Kidney (tissue), 14 donors: ENCODE data around the gene STK24. TPM values are rescaled to one million over a fixed set of nuclear protein-coding genes. Genes with fewer than 3 reads are reported as not detected.
A peak's percentile ranks its signal among the peaks of the same experiment; 100 is the strongest.
"Not testable (repeated sequence)": the region's sequence is repeated elsewhere in the genome, so short reads cannot be mapped to it uniquely, and the experiment has no call there.

Experiments
- DNase-seq, 5 donors: peaks; one replicate each; pipeline ENCODE4 v3.0.0-alpha.2; 2013 to 2020
- FAIRE-seq: peaks from 2 replicates; lab custom pipeline; 2012; peaks lifted over from hg19 to GRCh38; lab: Jason Lieb, UNC
- H3K27ac ChIP-seq, 2 donors: one replicate each; pipeline ENCODE4 v1.7.0; 2013; ENCODE audit warnings: low read depth in 2 of 2, low read length in 2 of 2, inconsistent platforms in 1 of 2
- H3K27me3 ChIP-seq: one replicate; pipeline ENCODE4 v1.7.1; 2013; ENCODE audit warnings: low read length, inconsistent platforms; ENCODE audit not compliant: control insufficient read depth, insufficient read depth
- H3K36me3 ChIP-seq, 3 donors: one replicate each; pipeline versions ENCODE4 v1.7.0 to v1.7.1; 2013; ENCODE audit warnings: low read length in 3 of 3, control low read depth in 1 of 3, inconsistent platforms in 1 of 3; ENCODE audit not compliant: insufficient read depth in 3 of 3, control insufficient read depth in 2 of 3
- H3K4me1 ChIP-seq, 3 donors: one replicate each; pipeline versions ENCODE4 v1.7.0 to v1.7.1; 2013; ENCODE audit warnings: low read length in 3 of 3, inconsistent platforms in 1 of 3, low read depth in 1 of 3; ENCODE audit not compliant: control insufficient read depth in 2 of 3, insufficient read depth in 2 of 3
- H3K4me3 ChIP-seq, 3 donors: one replicate each; pipeline versions ENCODE4 v1.7.0 to v1.8.1; 2013; ENCODE audit warnings: low read length in 3 of 3, control low read depth in 1 of 3, inconsistent platforms in 1 of 3
- H3K9ac ChIP-seq, 3 donors: one replicate each; pipeline versions ENCODE4 v1.7.0 to v1.7.1; 2013; ENCODE audit warnings: low read length in 3 of 3, control low read depth in 1 of 3, inconsistent platforms in 1 of 3
- H3K9me3 ChIP-seq, 3 donors: one replicate each; pipeline versions ENCODE4 v1.7.0 to v1.7.1; 2013; ENCODE audit warnings: low read length in 3 of 3, control low read depth in 1 of 3, inconsistent platforms in 1 of 3; ENCODE audit not compliant: control insufficient read depth in 2 of 3, insufficient read depth in 1 of 3
- CTCF ChIP-seq: IDR thresholded peaks from 3 replicates; pipeline ENCODE4 v1.5.1; 2012; ENCODE audit warnings: mild to moderate bottlenecking, moderate library complexity, borderline replicate concordance; ENCODE audit not compliant: insufficient read depth; ENCODE audit errors: extremely low read depth
- intact Hi-C: fragments of 100-400 bp; cut with DNase I; formaldehyde crosslinking; loops from one replicate; pipeline ENCODE4 v1.11.1; 2022
- polyA plus RNA-seq: library from polyadenylated mRNA; stranded (reverse); fragments of 350-450 nt; fragmentation: Illumina TruSeq; extraction: RNeasy Lipid Tissue Mini Kit (QIAGEN cat#74804); gene quantifications from one replicate; pipeline ENCODE4 v1.2.3, GENCODE V29; 2014; ENCODE audit warnings: low read depth, low replicate concordance; ENCODE audit not compliant: insufficient read depth
- total RNA-seq: library from RNA; stranded (reverse); fragmentation: NEBNext Ultra II Directional; extraction: Animal tissue kit (Norgen Biotek cat#: 25700); gene quantifications from one replicate; pipeline ENCODE4 v1.2.1, GENCODE V29; 2021
- donor health status: control.
- donor health status: control.
- donor health status: control.
- donor health status: control.
- donor health status: control.
- donor health status: DM: yes; HTN: yes; CAD: no.
- donor health status: Normal renal cell carcinoma (clear cell type).

STK24 gene
- total and polyA plus RNA-seq, 2 donors from 2014 or later: 56.7 to 122 TPM

DNA sequence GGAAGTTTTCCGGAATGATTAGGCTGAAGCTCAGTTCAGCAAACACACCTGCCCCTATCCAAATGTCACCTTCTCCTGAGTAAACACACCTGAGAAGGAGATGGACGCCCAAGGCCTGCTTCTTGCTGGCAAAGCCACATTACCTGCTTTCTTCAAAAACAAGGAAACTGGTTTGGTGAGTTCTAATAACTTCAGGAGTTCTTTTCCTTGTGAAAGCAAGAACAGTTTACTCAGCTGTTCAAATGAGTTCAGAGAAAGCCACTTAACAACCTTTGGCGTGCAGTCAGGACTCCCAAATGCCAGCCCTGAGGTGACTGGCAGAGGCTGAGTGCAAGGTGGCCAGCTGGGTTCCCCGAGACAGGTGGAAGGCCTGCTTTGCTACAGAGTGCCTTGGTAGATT is 160.5 kb downstream of the STK24 start:
- no peaks in the 10 kb centered on the region for H3K9me3 ChIP-seq
- peaks cover 12 to 55% (median 27%) of the 10 kb centered on the region in 3 donors for H3K36me3 ChIP-seq
- no peak overlapping the region for H3K4me3 ChIP-seq
- no peak overlapping the region for H3K9ac ChIP-seq
- H3K27ac ChIP-seq: peak overlapping the region; percentile 16 to 63
- TF ChIP-seq CTCF: no peak
- FAIRE-seq (no peak), DNase-seq (peak in 3 of 5 donors; percentile 73 to 87 (median 81))
- intact Hi-C loops: no loop called here
- peaks cover 0 to 13% (median 11%) of the 10 kb centered on the region in 3 donors for H3K4me1 ChIP-seq
- H3K27me3 ChIP-seq: no peaks in the 10 kb centered on the region

DNA sequence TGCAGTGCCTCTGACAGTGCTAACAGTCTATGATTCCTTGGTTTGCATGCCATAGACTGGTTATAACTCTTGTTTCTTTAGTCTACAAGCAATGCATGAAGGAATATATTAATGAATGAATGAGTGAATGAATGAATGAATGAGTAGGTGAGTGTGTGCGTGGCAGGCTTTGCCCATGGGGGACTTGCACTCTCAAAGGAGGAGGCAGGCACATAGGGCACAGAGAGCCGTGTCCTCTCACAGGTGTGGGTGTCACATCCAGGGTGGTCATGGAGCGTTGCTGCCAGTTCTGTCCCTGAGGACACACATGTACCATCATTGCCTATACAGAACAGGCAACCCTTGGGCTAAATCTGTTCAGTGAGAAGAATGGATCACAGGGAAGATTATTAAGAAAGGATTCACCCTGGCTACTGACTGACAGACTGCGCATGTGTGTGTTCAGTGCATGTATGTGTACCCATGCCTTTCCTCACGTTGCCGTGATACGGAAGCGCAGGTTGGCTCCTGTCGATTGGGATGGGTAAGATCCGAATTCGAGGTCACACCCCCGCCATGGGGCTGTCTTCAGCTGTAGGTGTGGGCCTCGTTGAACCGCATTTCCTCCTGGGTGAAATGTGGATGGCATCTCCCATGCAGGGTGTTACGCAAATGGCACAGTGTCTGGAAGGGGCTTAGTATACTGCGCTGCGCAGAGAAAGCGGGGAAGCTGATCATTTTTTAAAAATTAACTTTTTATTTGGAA is 161.4 kb downstream of the STK24 start:
- no peak for FAIRE-seq
- DNase-seq: no peak
- Histone ChIP-seq H3K4me1 (peaks cover 0 to 13% (median 11%) of the 10 kb centered on the region in 3 donors), H3K9me3 (no peaks in the 10 kb centered on the region), H3K27ac (peak overlapping the region; percentile 16 to 38), H3K27me3 (no peaks in the 10 kb centered on the region), H3K36me3 (peaks cover 12 to 48% (median 26%) of the 10 kb centered on the region in 3 donors), H3K4me3 (no peak overlapping the region), H3K9ac (peak overlapping the region in 1 of 3 donors; percentile 47)
- no peak for TF ChIP-seq CTCF
- intact Hi-C loops: no loop called here

DNA sequence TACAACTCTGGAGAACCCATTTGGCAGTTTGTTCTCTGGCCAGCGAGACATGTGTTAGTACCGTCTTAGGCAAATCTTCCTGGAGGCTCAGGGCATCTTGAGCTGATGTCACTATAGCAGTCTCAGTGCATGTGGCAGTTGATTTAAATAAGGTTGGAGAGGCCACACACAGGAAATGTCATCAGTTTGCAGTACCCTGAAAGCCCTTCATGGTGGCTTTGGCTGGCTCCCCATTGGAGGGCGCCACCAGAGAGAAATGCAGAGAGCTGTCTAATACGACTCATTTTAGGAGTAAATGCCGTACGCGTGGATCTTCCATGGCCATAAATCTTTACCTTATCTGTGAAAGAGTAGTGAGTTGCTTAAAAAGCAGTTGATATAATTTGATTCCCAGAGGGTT is 163.1 kb downstream of the STK24 start:
- H3K27ac ChIP-seq: no peak overlapping the region

DNA sequence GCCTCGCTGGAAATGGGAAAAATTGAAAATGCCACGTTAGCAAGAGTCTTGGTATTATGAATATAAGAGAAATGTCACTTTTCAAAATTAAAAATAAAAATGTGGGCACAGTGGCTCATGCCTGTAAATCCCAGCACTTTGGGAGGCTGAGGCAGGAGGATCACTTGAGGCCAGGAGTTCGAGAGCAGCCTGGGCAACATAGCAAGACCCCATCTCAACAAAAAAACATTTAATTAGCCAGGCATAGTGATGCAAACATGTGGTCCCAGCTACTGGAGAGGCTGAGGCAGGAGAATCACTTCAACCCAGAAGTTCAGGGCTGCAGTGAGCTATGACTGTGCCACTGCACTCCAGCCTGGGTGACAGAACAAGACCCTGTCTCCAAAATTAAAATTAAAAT is 163.6 kb downstream of the STK24 start:
- H3K27ac ChIP-seq, intact Hi-C loops, H3K27me3 ChIP-seq, FAIRE-seq, H3K4me3 ChIP-seq, DNase-seq, H3K9ac ChIP-seq, H3K9me3 ChIP-seq: not testable (repeated sequence)
- Histone ChIP-seq H3K4me1 (peaks cover 0 to 13% (median 11%) of the 10 kb centered on the region in 3 donors), H3K36me3 (peaks cover 15 to 46% (median 16%) of the 10 kb centered on the region in 3 donors)

More for the DNA sequence above, 163.1 kb downstream of the STK24 start:
- H3K27me3 ChIP-seq: no peaks in the 10 kb centered on the region
- no peak overlapping the region for H3K9ac ChIP-seq
- H3K4me1 ChIP-seq: peaks cover 0 to 13% (median 11%) of the 10 kb centered on the region in 3 donors
- H3K4me3 ChIP-seq: no peak overlapping the region
- TF ChIP-seq CTCF: no peak
- no peaks in the 10 kb centered on the region for H3K9me3 ChIP-seq
- DNase-seq (no peak), FAIRE-seq (no peak)
- peaks cover 15 to 50% (median 20%) of the 10 kb centered on the region in 3 donors for H3K36me3 ChIP-seq
- intact Hi-C loops: no loop called here
